ENCODE data around the gene TRAT1.

Gene TRAT1

DNA sequence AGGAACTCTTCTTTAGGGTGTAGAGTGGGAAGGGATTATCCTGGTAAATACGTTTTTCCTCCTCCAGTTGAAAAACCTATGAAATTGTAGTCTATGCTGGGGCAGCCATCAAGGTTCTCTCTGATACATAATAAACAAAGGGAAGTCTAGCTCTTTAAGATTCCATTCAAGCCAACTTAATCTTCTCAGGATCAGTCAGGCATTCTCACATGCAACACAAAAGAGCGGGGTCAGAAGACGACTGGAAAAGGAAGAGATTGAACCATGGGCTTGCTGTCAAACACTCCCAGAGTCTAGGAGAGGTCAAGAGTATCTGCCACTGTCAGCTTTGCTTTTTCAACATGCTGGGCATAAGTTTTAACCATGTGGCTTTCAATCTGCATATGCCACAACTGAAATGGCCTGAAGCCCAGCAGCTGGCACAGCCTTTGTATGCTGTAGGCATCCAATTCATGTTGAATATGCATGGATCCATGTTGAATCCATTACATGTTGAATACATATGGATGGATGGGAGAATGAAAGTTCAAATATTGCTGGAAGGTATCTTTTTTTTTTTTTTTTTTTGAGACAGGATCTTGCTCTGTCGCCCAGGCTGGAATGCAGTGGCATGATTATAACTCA lies 8.5 kb downstream of the TRAT1 start:
- H3K4me1 Mint-ChIP-seq (ENCODE audit: low read depth), result peaks cover 84% of the 10 kb centered on the region
- H3K9me3 Mint-ChIP-seq, result no peaks in the 10 kb centered on the region
- H3K36me3 Mint-ChIP-seq (ENCODE audit: low read depth), result peaks cover 84% of the 10 kb centered on the region
- DNase-seq (ENCODE audit: low spot score), result no peak
- no peaks in the 10 kb centered on the region for H3K27me3 Mint-ChIP-seq (ENCODE audit: low read depth)
- peak overlapping the region; percentile 52 for H3K4me3 Mint-ChIP-seq
- H3K27ac Mint-ChIP-seq, result peak overlapping the region; percentile 49

DNA sequence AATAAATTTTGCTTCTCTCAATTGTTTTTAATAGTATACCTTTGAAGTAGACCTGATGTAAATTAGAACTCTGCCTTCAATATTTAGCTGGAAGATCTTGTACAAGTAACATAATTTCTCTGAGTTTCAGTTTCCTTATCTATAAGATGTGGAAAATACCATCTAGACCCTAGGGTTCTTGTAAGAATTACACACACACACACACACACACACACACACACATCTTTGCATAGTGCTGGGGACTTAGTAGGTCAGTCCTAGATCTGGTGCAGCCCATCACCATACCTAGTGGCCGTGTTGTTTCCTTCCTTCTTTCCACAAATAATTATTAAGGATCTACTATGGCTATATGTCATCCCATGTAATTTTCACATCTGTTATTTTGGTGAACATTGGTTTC lies 11.0 kb downstream of the TRAT1 start:
- H3K27ac Mint-ChIP-seq, result peak overlapping the region; percentile 98
- no peaks in the 10 kb centered on the region for H3K27me3 Mint-ChIP-seq (ENCODE audit: low read depth)
- H3K9me3 Mint-ChIP-seq, result no peaks in the 10 kb centered on the region
- peaks cover 80% of the 10 kb centered on the region for H3K36me3 Mint-ChIP-seq (ENCODE audit: low read depth)
- H3K4me1 Mint-ChIP-seq (ENCODE audit: low read depth), result peaks cover 80% of the 10 kb centered on the region
- no peak for DNase-seq (ENCODE audit: low spot score)
- peak overlapping the region; percentile 91 for H3K4me3 Mint-ChIP-seq

DNA sequence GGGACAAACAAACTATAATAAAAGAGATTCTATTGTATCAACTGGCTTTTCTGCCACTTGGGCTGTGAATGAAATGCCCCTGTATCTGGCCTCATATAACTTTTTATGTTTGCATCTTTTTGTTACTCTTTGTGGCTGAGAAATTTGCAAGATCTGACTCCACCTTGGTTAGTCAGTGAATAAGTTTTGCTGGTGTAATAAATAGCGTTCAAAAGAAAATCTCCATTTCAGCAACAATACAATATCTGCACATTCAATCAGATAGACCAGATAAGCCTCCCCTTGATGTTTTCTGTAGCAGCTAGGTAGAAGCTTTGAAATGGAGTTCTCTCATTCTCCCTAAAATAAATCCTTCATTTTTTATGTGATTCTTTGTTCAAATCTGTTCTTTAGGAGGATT lies 12.0 kb downstream of the TRAT1 start:
- peak overlapping the region; percentile 98 for H3K27ac Mint-ChIP-seq
- no peak for DNase-seq (ENCODE audit: low spot score)
- peak overlapping the region; percentile 91 for H3K4me3 Mint-ChIP-seq
- H3K9me3 Mint-ChIP-seq, result no peaks in the 10 kb centered on the region
- H3K4me1 Mint-ChIP-seq (ENCODE audit: low read depth), result peaks cover 81% of the 10 kb centered on the region
- peaks cover 81% of the 10 kb centered on the region for H3K36me3 Mint-ChIP-seq (ENCODE audit: low read depth)
- H3K27me3 Mint-ChIP-seq (ENCODE audit: low read depth), result no peaks in the 10 kb centered on the region

DNA sequence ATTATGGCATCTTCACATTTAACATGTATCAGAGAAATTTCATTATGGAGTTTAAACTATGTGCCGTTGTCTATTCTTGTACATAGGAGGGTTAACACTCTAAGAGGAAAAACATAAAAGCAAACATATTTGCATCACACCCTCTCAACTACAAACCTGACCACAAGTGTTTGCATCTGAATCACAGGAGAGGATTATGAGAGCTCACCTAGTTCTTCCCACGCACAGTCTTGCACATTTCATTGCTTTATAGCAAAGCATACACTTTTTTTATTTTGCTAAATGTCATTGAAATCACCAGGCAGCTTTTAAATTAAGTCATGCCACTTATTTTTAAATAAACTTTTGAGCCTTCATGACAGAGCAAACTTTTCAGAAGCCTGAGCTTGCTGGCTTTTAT lies 12.5 kb downstream of the TRAT1 start:
- H3K4me1 Mint-ChIP-seq (ENCODE audit: low read depth), result peaks cover 78% of the 10 kb centered on the region
- peaks cover 78% of the 10 kb centered on the region for H3K36me3 Mint-ChIP-seq (ENCODE audit: low read depth)
- H3K4me3 Mint-ChIP-seq, result peak overlapping the region; percentile 91
- H3K27me3 Mint-ChIP-seq (ENCODE audit: low read depth), result no peaks in the 10 kb centered on the region
- H3K27ac Mint-ChIP-seq, result peak overlapping the region; percentile 98
- DNase-seq (ENCODE audit: low spot score), result peak; percentile 69
- H3K9me3 Mint-ChIP-seq, result no peaks in the 10 kb centered on the region

DNA sequence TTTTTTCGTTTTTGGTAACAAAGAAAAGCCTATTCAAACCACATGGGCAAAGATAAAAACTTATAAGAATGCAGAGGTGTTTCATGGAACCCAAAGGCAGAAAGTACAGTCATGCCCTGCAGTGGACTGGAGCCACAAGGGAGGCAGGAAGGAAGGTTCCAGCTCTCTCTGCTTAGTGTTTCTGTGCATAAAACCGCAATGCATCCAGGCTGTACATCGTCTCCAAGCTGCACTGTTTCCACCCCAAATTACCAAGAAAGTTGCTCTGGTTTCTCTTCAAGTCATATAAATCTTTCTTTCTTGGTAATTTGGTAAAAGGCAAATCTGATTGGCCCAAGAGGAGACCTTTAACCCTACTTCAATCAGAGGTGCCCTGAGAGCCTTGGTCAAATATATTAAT lies 15.8 kb downstream of the TRAT1 start:
- H3K4me1 Mint-ChIP-seq (ENCODE audit: low read depth), result peaks cover 75% of the 10 kb centered on the region
- peak overlapping the region; percentile 77 for H3K27ac Mint-ChIP-seq
- peak overlapping the region; percentile 72 for H3K4me3 Mint-ChIP-seq
- DNase-seq (ENCODE audit: low spot score), result peak; percentile 72
- no peaks in the 10 kb centered on the region for H3K9me3 Mint-ChIP-seq
- H3K36me3 Mint-ChIP-seq (ENCODE audit: low read depth), result peaks cover 75% of the 10 kb centered on the region
- H3K27me3 Mint-ChIP-seq (ENCODE audit: low read depth), result no peaks in the 10 kb centered on the region

DNA sequence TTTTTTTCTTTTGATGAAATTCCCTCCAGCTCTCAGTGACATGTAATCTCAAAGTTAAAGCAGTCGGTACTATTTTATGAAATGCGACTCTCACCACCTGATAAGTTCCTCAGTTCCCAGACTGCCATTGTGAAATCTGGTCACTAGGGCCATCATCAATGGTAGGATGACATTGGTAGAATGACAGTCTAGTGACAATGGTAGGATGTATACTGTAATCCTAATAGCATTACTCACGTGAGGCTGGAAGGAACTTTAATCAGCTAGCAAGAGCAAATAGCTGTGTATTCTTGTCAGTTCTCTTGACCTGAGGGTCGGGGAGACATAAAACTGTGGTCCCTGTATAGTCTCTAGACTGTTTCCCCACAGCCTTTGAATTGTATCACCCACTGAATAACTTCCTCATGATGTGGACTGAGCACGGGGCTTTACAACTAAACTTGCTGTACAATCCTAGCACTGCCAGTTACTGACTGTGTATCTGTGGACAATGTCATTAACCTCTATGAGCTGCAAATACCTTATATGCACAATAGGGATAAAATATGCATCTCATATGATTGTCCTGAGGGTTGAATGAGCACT lies 23.2 kb downstream of the TRAT1 start:
- H3K27ac Mint-ChIP-seq, result peak overlapping the region; percentile 69
- no peaks in the 10 kb centered on the region for H3K9me3 Mint-ChIP-seq
- no peak for DNase-seq (ENCODE audit: low spot score)
- H3K36me3 Mint-ChIP-seq (ENCODE audit: low read depth), result peaks cover 76% of the 10 kb centered on the region
- peak overlapping the region; percentile 58 for H3K4me3 Mint-ChIP-seq
- peaks cover 68% of the 10 kb centered on the region for H3K4me1 Mint-ChIP-seq (ENCODE audit: low read depth)
- H3K27me3 Mint-ChIP-seq (ENCODE audit: low read depth), result no peaks in the 10 kb centered on the region

DNA sequence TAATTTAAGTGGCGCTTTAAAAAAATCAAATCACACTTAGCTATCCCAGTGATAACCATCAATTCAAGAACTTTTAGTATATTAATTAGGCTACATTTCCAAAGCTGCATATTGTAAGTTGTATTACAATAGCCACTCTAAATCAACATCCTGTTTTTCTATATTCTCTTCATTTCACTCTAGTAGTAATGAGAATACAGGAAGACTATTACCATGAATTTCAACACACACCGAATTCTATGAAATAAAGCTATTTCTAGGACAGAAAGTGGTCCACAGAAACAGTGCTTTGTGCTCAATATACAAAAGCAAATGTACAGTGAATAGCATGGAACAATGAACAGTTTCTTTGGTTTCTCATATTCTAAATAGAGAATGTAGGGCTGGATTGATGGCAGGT lies 24.6 kb downstream of the TRAT1 start:
- Mint-ChIP-seq H3K4me3 (peak overlapping the region; percentile 63), H3K9me3 (no peaks in the 10 kb centered on the region), H3K4me1 (ENCODE audit: low read depth) (peaks cover 61% of the 10 kb centered on the region), H3K36me3 (ENCODE audit: low read depth) (peaks cover 78% of the 10 kb centered on the region), H3K27ac (peak overlapping the region; percentile 63), H3K27me3 (ENCODE audit: low read depth) (no peaks in the 10 kb centered on the region)
- no peak for DNase-seq (ENCODE audit: low spot score)

DNA sequence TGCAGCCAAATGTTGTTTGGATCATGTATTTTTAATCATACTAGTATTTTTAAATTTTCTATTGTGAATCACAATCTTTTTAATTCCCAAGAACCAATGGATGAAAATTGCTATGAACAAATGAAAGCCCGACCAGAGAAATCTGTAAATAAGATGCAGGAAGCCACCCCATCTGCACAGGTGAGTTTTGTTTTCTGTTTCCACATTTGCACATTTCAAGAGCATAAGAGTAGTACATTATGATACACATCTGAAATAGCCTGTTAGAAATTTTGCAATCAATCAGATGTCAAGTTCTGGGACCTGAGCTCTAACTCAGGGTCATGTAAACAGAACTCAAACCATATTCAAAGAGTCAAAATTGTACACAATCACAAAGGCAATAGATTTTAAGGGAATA lies 26.5 kb downstream of the TRAT1 start:
- Mint-ChIP-seq H3K27ac (peak overlapping the region; percentile 31), H3K4me3 (no peak overlapping the region), H3K4me1 (ENCODE audit: low read depth) (peaks cover 53% of the 10 kb centered on the region), H3K36me3 (ENCODE audit: low read depth) (peaks cover 77% of the 10 kb centered on the region), H3K27me3 (ENCODE audit: low read depth) (no peaks in the 10 kb centered on the region), H3K9me3 (no peaks in the 10 kb centered on the region)
- no peak for DNase-seq (ENCODE audit: low spot score)

DNA sequence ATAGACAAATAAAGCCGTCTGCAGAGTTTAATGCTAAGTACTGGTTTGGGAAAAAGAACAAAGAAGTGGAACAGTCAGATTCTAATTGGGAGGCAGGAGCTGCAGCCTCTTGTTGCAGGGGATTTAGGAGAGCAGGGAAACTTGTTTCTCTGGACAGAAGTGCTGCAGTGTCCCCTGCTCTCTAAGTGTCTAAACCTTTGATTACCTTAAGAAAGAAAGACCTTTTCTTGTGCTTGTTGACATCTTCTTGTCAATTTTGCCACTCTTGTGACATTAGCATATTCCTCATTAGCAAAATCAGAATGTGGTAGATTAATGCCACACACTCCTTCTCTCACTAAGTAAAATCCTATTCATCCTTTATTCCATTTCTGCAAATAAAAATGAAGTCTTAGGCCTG lies 38.8 kb downstream of the TRAT1 start:
- Mint-ChIP-seq H3K27ac (no peak overlapping the region), H3K36me3 (ENCODE audit: low read depth) (peaks cover 73% of the 10 kb centered on the region)

DNA sequence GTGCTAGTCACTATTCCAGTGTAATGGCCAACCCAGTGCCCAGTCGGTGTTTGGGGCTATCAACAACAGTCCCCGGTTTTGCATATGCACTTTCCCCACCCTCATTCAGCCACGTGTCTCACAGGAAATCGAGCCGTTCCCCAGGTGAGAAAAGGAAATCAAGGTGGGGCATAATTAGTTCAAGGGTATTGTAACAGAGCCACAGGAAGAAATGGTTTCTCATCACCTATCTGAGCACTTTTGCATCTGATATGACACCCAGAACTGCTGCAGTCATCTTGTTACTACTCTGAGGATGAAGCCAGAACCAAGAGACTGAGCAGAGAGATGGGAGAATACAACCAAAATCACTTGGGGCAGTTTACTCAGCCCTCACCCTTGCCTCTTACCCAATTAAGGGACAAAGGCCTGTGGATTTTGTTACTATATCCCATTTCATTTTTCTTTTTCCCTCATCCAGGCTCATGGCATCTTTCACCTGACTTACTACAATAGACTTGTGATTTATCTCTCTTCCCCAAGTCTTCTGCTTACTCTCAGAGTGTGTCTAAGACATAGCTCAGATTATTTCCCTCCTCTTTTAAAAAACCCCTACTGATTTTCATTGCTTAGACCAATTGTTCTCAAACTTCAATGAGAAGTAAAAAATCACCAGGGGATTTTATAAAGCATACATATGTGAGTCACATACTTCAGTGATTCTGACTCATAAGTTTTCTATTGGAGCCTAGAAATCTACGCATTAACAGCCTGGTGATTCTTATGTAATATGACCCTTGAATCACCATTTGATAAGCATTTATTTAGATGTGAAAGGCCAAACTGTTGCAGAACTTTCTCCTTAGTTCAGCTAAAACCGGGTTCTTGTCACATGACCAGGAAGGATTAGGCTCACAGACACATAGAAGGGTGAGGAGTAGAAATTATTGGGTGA lies 40.5 kb downstream of the TRAT1 start:
- Mint-ChIP-seq H3K9me3 (peaks cover 4% of the 10 kb centered on the region), H3K27me3 (ENCODE audit: low read depth) (no peaks in the 10 kb centered on the region), H3K4me3 (peak overlapping the region; percentile 45), H3K4me1 (ENCODE audit: low read depth) (peaks cover 35% of the 10 kb centered on the region), H3K36me3 (ENCODE audit: low read depth) (peaks cover 66% of the 10 kb centered on the region), H3K27ac (peak overlapping the region; percentile 80)
- DNase-seq (ENCODE audit: low spot score), result no peak

More for the DNA sequence above, 38.8 kb downstream of the TRAT1 start:
- no peaks in the 10 kb centered on the region for H3K27me3 Mint-ChIP-seq (ENCODE audit: low read depth)
- peaks cover 35% of the 10 kb centered on the region for H3K4me1 Mint-ChIP-seq (ENCODE audit: low read depth)
- no peak for DNase-seq (ENCODE audit: low spot score)
- no peak overlapping the region for H3K4me3 Mint-ChIP-seq
- peaks cover 4% of the 10 kb centered on the region for H3K9me3 Mint-ChIP-seq

DNA sequence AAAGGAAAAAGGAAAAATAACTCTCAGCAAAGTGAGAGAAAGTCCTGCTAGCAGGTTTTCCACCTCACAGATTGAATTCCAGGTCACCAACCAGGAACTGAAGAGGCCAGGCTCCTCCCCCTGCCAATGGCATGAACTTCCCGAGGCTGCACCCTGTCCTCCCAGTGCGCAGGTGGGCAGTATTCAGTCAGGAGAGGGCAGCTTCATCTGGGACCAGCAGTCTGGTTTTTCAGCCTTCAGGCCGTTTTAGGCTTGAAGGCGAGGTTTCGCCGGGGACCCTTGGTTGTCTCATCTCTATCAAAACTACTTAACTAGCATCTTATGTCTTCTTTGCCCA lies 41.2 kb downstream of the TRAT1 start:
- no peak overlapping the region for H3K4me3 Mint-ChIP-seq
- peaks cover 60% of the 10 kb centered on the region for H3K36me3 Mint-ChIP-seq (ENCODE audit: low read depth)
- H3K9me3 Mint-ChIP-seq, result no peaks in the 10 kb centered on the region
- H3K27ac Mint-ChIP-seq, result no peak overlapping the region
- no peak for DNase-seq (ENCODE audit: low spot score)
- H3K27me3 Mint-ChIP-seq (ENCODE audit: low read depth), result no peaks in the 10 kb centered on the region
- peaks cover 29% of the 10 kb centered on the region for H3K4me1 Mint-ChIP-seq (ENCODE audit: low read depth)

DNA sequence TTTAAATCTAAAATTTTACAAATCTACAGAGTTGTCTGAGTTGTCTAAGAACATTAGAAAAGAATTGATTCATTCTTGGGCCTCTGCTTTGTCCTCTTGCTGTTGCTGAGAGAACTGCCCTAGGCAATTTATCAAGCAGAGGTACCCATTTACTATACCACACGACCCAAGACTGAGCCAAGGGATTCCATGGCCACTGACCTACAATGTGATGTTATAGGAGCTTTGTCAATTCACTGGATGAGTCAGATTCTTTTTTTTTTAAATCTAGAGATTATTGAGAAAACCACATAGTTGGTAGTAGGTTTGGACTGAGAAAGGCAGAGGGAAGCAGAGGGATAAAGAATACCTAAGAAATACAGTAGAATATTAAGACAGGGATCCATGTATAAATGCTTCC lies 55.3 kb downstream of the TRAT1 start:
- DNase-seq (ENCODE audit: low spot score), result no peak
- no peak overlapping the region for H3K4me3 Mint-ChIP-seq
- H3K27me3 Mint-ChIP-seq (ENCODE audit: low read depth), result no peaks in the 10 kb centered on the region
- H3K27ac Mint-ChIP-seq, result no peak overlapping the region
- H3K9me3 Mint-ChIP-seq, result no peaks in the 10 kb centered on the region
- no peaks in the 10 kb centered on the region for H3K4me1 Mint-ChIP-seq (ENCODE audit: low read depth)
- peaks cover 7% of the 10 kb centered on the region for H3K36me3 Mint-ChIP-seq (ENCODE audit: low read depth)

DNA sequence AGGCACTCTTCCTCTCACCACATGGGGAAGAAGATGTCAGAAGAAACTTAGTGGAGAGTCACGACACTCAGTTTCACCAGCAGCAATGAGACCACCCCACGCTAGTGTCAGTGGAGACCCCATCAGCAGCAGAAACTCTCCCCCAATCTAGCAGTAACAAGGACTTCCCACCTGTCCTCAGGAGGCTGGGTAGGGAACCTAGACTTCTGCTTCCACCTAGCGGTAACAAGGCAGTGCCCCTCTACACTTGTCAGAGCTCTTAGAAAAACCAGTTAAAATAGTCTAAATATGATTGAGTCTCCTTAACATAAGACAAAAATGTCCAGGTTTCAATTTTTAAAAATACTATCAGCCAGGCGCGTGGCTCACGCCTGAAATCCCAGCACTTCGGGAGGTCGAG lies 57.3 kb downstream of the TRAT1 start:
- Mint-ChIP-seq H3K4me3 (no peak overlapping the region), H3K27ac (no peak overlapping the region), H3K4me1 (ENCODE audit: low read depth) (peaks cover 4% of the 10 kb centered on the region), H3K27me3 (ENCODE audit: low read depth) (no peaks in the 10 kb centered on the region), H3K9me3 (no peaks in the 10 kb centered on the region), H3K36me3 (ENCODE audit: low read depth) (peaks cover 3% of the 10 kb centered on the region)
- no peak for DNase-seq (ENCODE audit: low spot score)

DNA sequence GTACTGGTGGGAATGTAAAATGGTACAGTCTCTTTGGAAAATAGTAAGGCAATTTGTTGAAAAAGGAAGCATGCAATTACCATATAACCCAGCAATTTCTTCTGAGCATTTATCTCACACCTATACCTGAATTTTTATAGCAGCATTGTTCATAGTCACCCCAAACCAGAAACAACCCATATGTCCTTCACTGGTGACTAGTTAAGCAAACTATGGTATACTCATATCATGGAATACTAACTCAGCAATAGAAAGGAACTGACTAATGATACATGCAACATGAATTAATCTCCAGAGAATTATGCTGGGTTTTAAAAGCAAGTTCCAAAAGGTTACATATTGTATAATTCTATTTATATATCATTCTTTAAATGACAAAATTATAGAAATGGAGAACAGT lies 60.2 kb downstream of the TRAT1 start:
- Mint-ChIP-seq H3K36me3 (ENCODE audit: low read depth) (no peaks in the 10 kb centered on the region), H3K4me1 (ENCODE audit: low read depth) (peaks cover 4% of the 10 kb centered on the region), H3K9me3 (no peaks in the 10 kb centered on the region), H3K27me3 (ENCODE audit: low read depth) (no peaks in the 10 kb centered on the region), H3K27ac (no peak overlapping the region), H3K4me3 (no peak overlapping the region)
- DNase-seq (ENCODE audit: low spot score), result no peak

Measured in T-helper 2 cell treated with Interferon-gamma antibody and Interleukin-4, amounts not matched to agents 5 μg/mL and 100 μg/mL, for 36 hours (primary cell).